Posterior vena cava (tissue), 2 donors: ENCODE results near the gene BCAS3. TPM values are rescaled to one million over a fixed set of nuclear protein-coding genes. Genes with fewer than 3 reads are reported as not detected.

Experiments
- DNase-seq: peaks from one replicate; pipeline ENCODE4 v3.0.0-alpha.2; 2020; ENCODE audit warnings: low spot score
- intact Hi-C, 2 donors: fragments of 100-400 bp; cut with DNase I; formaldehyde crosslinking; loops; one replicate each; pipeline versions ENCODE4 v1.14.1 to v1.14.2; 2022 to 2023
- total RNA-seq, 2 donors: library from RNA; stranded (reverse); fragmentation: NEBNext Ultra II Directional; extraction: Animal tissue kit (Norgen Biotek cat#: 25700); gene quantifications; one replicate each; pipeline ENCODE4 v1.2.1, GENCODE V29; 2021
- donor health status: DM: yes; HTN: yes; CAD: no.
- donor health status: DM: yes; HTN: yes; CAD: no.

The BCAS3 gene
- total RNA-seq, 2 donors from 2014 or later: 22.5 to 23.6 TPM

GRCh38 chr17:61072648-61073047 lies 395.0 kb downstream of the BCAS3 start:
- intact Hi-C loops: no loop called here
- DNase-seq: no peak

GRCh38 chr17:61073131-61073530 lies 395.5 kb downstream of the BCAS3 start:
- DNase-seq: no peak
- intact Hi-C loops: no loop called here

GRCh38 chr17:61073799-61074513 lies 396.3 kb downstream of the BCAS3 start:
- intact Hi-C loops: no loop called here
- no peak for DNase-seq

- intact Hi-C loops: no loop called here
- DNase-seq: no peak
Measured at GRCh38 chr17:61075988-61076387, 398.3 kb downstream of the BCAS3 start.

GRCh38 chr17:61076621-61077031 lies 399.0 kb downstream of the BCAS3 start:
- intact Hi-C loops: no loop called here

GRCh38 chr17:61081959-61082358 lies 404.3 kb downstream of the BCAS3 start:
- no peak for DNase-seq
- intact Hi-C loops: no loop called here

More at GRCh38 chr17:61076621-61077031, 399.0 kb downstream of the BCAS3 start:
- no peak for DNase-seq

- intact Hi-C loops: no loop called here
- no peak for DNase-seq
Measured at GRCh38 chr17:61084260-61084659, 406.6 kb downstream of the BCAS3 start.

GRCh38 chr17:61087024-61087423 lies 409.4 kb downstream of the BCAS3 start:
- DNase-seq: no peak
- intact Hi-C loops: no loop called here

- intact Hi-C loops: no loop called here
- no peak for DNase-seq
Measured at GRCh38 chr17:61088556-61088955, 410.9 kb downstream of the BCAS3 start.

GRCh38 chr17:61091096-61091495 lies 413.4 kb downstream of the BCAS3 start:
- no peak for DNase-seq
- intact Hi-C loops: no loop called here

- no peak for DNase-seq
- intact Hi-C loops: no loop called here
Measured at GRCh38 chr17:61097781-61098180, 420.1 kb downstream of the BCAS3 start.

- intact Hi-C loops: no loop called here
- no peak for DNase-seq
Measured at GRCh38 chr17:61106354-61106753, 428.7 kb downstream of the BCAS3 start.

GRCh38 chr17:61116577-61116976 lies 438.9 kb downstream of the BCAS3 start:
- intact Hi-C loops: no loop called here
- no peak for DNase-seq

GRCh38 chr17:61117983-61118382 lies 440.3 kb downstream of the BCAS3 start:
- intact Hi-C loops: no loop called here
- no peak for DNase-seq

GRCh38 chr17:61118871-61119270 lies 441.2 kb downstream of the BCAS3 start:
- no peak for DNase-seq
- intact Hi-C loops: no loop called here

- intact Hi-C loops: no loop called here
- DNase-seq: no peak
Measured at GRCh38 chr17:61122326-61122913, 444.8 kb downstream of the BCAS3 start.

- no peak for DNase-seq
- intact Hi-C loops: no loop called here
Measured at GRCh38 chr17:61124562-61124961, 446.9 kb downstream of the BCAS3 start.

GRCh38 chr17:61126473-61127249 lies 449.0 kb downstream of the BCAS3 start:
- DNase-seq: no peak
- intact Hi-C loops: no loop called here

- intact Hi-C loops: loop anchor here in 1 of 2 donors (2.0 kb wide), 1 partner anchor 25 kb away; no protein-coding TSS in a partner anchor
- DNase-seq: no peak
Measured at GRCh38 chr17:61127960-61128359, 450.3 kb downstream of the BCAS3 start.

GRCh38 chr17:61128661-61129115 lies 451.0 kb downstream of the BCAS3 start:
- DNase-seq: no peak
- intact Hi-C loops: loop anchor here in 1 of 2 donors (2.0 kb wide), 1 partner anchor 26 kb away; no protein-coding TSS in a partner anchor
